Fibroblast of peridontal ligament (primary cell): ENCODE data around the gene PDE4D.

Experiments used
- DNase-seq: peaks from one replicate; pipeline ENCODE4 v3.0.0-alpha.2; 2010; ENCODE audit errors: extremely low read depth

The PDE4D gene

GRCh38 chr5:59256331-59256730 is 637.2 kb downstream of the PDE4D start:
- no peak for DNase-seq

- no peak for DNase-seq
Observed at GRCh38 chr5:59254055-59254687, 639.4 kb downstream of the PDE4D start.

DNA sequence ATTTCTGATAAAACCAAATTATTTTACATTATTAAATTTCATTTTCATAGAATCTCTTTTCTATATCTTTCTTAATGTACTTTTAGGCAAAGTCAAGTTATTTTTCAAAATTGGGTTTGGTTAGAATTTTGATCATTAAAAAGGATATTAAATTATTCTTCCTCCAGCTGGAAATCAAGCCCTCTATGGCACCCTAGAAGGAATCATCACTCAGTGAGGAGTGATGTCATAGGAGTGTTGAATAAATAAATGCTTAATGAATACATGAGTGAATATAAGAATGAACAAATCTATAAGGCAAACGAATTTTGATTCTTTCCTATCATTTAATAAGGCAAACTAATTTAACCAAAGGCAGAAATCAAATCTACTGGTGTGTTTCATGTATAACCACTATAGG is 639.9 kb downstream of the PDE4D start:
- no peak for DNase-seq

DNA sequence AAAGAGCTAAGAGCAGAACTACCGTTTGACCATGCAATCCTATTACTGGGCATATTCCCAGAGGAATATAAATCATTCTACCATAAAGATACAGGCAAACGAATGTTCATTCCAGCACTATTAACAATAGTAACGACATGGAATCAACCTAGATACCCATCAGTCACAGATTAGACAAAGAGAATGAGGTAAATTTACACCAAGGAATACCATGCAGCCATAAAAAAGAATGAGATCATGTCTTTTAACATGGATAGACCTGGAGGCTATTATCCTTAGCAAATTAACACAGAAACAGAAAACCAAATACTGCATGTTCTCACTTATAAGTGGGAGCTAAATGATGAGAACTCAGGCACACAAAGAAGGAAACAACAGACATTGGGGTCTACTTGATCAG is 641.9 kb downstream of the PDE4D start:
- DNase-seq, result no peak

GRCh38 chr5:59249726-59250125 is 643.8 kb downstream of the PDE4D start:
- DNase-seq, result no peak

DNA sequence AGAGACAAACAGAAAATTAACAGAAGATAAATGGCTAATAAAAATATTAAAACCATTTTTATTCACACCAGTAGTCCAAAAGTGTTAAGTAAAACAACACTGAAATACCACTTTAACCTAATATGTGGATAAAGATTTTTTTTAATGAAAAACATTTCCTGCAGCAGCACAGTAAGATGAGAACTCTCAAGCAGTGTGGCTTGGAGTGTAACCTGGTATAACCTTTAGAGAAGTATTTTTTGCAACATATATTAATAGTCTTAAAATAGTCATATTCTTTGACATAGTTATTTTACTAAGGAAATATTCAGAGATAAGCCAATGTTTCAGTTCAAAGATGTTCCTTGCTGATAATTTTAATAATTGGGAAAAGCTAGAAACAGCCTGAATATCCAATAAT is 644.4 kb downstream of the PDE4D start:
- no peak for DNase-seq

DNA sequence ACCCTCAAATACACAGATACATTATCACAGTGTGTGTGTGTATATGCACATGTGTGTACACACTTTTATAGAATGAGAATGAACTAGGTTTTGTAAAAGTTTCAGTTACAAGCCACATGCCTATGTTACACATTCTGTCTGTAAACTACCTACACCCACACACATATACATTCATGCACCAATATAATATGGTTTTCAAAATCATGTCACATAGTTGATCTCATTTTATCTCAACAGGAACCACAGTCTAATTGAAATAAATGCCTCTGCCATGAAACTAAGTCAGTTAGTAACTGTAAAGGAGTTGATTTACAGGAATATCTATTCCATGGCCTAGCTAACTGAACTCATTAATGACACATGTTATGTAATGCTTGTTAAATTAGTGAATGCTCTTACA is 646.6 kb downstream of the PDE4D start:
- DNase-seq, result no peak

- peak; percentile 49 for DNase-seq
Observed at GRCh38 chr5:59246145-59246869, 647.2 kb downstream of the PDE4D start.

GRCh38 chr5:59245198-59245597 is 648.3 kb downstream of the PDE4D start:
- DNase-seq, result no peak

- no peak for DNase-seq
Observed at GRCh38 chr5:59241552-59241951, 652.0 kb downstream of the PDE4D start.

- no peak for DNase-seq
Observed at GRCh38 chr5:59241119-59241518, 652.4 kb downstream of the PDE4D start.

- DNase-seq, result no peak
Observed at GRCh38 chr5:59238126-59238902, 655.2 kb downstream of the PDE4D start.

DNA sequence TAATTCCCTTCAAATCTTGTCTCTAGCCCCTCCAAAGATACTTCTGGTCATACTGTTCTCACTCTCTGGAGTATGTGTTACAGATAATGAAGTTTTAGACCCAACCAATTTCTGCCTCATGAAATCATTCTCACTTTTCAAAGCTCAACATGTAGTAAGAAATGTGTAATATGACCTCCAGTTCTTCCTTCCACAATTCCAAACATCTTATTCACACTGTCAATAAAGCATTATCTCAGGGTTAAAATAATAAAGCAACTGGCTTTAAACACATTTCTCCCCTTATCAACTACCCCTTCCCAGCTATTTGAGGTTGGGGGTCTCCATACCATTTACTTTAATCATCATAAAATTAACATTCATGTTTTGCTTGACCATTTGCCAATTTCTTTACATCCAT is 656.5 kb downstream of the PDE4D start:
- no peak for DNase-seq

DNA sequence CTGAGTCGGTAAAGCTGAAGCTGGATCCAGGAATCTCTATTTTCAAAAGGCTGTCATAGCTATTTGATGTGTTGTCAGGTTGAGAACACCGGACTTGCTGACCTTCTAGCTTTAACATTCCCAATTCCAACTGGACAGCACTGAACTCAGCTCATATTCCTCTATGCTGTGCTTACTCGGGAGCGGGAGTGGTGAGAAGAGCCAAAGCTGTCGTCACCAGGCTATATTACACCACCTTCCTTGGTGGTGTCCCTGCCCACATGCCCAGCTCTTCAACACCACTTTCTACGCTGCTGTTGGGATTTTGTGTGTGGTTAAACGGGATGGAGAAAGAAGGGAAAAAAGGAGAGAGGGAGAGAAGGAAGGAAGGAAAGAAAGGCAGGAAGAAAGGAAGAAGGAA is 657.1 kb downstream of the PDE4D start:
- no peak for DNase-seq

- DNase-seq, result no peak
Observed at GRCh38 chr5:59234236-59234635, 659.3 kb downstream of the PDE4D start.

DNA sequence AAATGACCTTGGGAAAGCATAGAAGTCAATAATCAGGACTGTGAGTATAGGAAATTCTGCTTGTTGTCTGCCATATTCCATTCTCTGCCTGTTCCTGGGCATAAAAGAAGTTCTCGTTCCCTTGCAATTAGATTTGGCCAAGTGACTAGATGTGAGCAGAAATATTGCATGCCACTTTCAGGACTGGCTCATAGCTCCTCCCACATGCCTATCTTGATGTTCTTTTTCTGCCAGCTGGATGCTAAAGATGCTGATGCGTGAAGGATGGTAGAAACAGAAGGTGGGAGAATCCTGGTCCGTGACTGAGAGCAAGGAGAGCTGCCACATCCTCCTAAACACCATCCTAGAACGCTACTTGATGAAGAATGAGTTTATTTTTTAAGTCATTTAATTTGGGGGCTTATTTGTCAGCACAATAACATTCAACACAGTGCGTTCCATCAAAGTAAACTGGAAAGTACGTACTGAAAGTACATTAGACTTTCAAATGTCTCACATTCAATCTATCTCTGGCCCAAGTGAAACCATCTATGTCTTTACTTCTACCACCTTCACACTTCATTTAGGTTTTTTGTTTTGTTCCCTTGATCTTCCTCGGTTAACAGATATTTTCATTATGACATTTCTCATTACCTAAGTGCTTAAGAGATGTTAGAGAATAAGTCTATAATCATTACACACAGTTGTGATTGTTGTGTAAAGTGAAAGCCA is 662.1 kb downstream of the PDE4D start:
- DNase-seq, result no peak

GRCh38 chr5:59222687-59223511 is 670.6 kb downstream of the PDE4D start:
- peak; percentile 13 for DNase-seq

DNA sequence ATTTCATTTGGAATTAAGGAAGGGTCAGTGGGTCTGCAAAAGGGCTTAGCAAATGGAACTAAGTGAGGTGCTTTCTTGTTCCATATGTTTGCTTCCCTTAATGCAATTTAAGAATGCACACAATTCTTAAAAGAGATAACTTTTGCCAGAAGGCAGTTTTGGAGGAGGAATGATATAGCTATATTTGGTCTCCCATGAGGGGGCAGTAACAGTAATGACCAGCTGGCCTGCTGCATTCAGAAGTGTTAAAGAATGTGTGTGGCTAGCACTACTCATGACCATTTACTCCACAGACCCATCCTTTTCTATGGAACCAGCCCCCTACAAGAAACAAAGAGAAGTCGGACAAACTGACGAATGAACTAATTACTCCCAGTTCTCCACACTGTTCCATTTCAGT is 671.8 kb downstream of the PDE4D start:
- DNase-seq, result no peak

DNA sequence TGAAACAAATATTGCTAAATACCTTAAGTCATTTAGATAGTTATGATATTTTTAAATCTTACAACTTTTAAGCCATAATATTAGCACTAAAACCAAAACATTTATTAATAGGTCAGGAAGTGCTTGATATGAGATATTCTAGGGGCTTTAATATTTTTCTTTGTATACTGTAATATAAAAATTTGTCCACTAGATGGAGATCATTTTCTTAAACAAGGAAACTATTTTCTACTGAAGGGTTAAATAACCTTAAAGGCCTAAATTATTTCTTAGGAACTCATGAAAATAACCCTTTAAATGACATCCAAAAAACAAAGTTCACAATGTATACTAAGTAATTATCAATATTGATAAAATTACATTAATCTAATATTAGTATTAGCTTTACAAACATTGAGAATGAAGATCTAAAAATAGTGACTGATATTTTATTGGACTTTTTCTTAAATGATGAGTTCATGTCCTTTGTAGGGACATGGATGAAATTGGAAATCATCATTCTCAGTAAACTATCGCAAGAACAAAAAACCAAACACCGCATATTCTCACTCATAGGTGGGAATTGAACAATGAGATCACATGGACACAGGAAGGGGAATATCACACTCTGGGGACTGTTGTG is 675.0 kb downstream of the PDE4D start:
- peak; percentile 23 for DNase-seq

- no peak for DNase-seq
Observed at GRCh38 chr5:59216841-59217240, 676.7 kb downstream of the PDE4D start.

GRCh38 chr5:59212596-59212995 is 680.9 kb downstream of the PDE4D start:
- DNase-seq, result no peak
